Suprapubic skin (tissue), 4 donors: Measurements from ENCODE around the gene LRRC26. TPM values are rescaled to one million over a fixed set of nuclear protein-coding genes. Genes with fewer than 3 reads are reported as not detected.

ENCODE experiments used
- DNase-seq, 2 donors: peaks; one replicate each; pipeline ENCODE4 v3.0.0-alpha.2; 2019; ENCODE audit warnings: low spot score in 2 of 2
- H3K27ac ChIP-seq: fragments of 200-600 bp; sonication (generic); one replicate; pipeline ENCODE4 v1.5.1; 2019
- H3K27me3 ChIP-seq: fragments of 200-600 bp; sonication (generic); one replicate; pipeline ENCODE4 v1.5.1; 2019
- H3K36me3 ChIP-seq: fragments of 200-600 bp; sonication (generic); one replicate; pipeline ENCODE4 v1.5.1; 2019
- H3K4me1 ChIP-seq: fragments of 200-600 bp; sonication (generic); one replicate; pipeline ENCODE4 v1.5.1; 2019
- H3K4me3 ChIP-seq: fragments of 200-600 bp; sonication (generic); one replicate; pipeline ENCODE4 v1.5.1; 2019; ENCODE audit warnings: mild to moderate bottlenecking
- H3K9me3 ChIP-seq: fragments of 200-600 bp; sonication (generic); one replicate; pipeline ENCODE4 v1.5.1; 2019
- CTCF ChIP-seq, 2 donors: fragments of 200-600 bp in 1 of 2; fragments of 450-650 bp in 1 of 2; sonication (generic) in 1 of 2; IDR thresholded peaks; one replicate each; pipeline ENCODE4 v1.5.1; 2016 to 2019; ENCODE audit warnings: antibody characterized with exemption in 2 of 2, mild to moderate bottlenecking in 1 of 2, moderate library complexity in 1 of 2
- EP300 ChIP-seq: sonication (generic); formaldehyde crosslinking; IDR thresholded peaks from one replicate; pipeline ENCODE4 v1.6.1; 2017; ENCODE audit warnings: antibody characterized with exemption
- POLR2A ChIP-seq, 2 donors: fragments of 450-650 bp; IDR thresholded peaks; one replicate each; pipeline ENCODE4 v1.6.1; 2017; ENCODE audit warnings: antibody characterized with exemption in 2 of 2, mild to moderate bottlenecking in 2 of 2, moderate library complexity in 2 of 2
- POLR2AphosphoS5 ChIP-seq, 3 donors: sonication (generic); formaldehyde crosslinking; IDR thresholded peaks; one replicate each; pipeline ENCODE4 v1.6.1; 2017; ENCODE audit warnings: antibody characterized with exemption in 3 of 3
- WGBS: methylation state at CpG from one replicate; pipeline ENCODE4 v1.1.5; 2018; 5-methylcytosine and 5-hydroxymethylcytosine counted together
- total RNA-seq, 4 donors: library from RNA; depleted of rRNA; stranded (reverse); fragments of >200 nt; gene quantifications; one replicate each; pipeline ENCODE4 v1.1.0, GENCODE V29; 2016

LRRC26 gene
- total RNA-seq: 10 to 100 TPM in 1 of 4 donors, 1 to 10 TPM in 3; 5.4 to 37.2 (median 7.9) TPM

GRCh38 chr9:137169896-137170358 is at the start of gene LRRC26:
Gene LRRC26 (minus strand): TSS chr9:137170051. CDS start chr9:137169943, 108 bp downstream.
- no peak for TF ChIP-seq CTCF (IDR thresholded peaks at IDR 0.05)
- TF ChIP-seq POLR2AphosphoS5 (IDR thresholded peaks at IDR 0.05): no peak
- TF ChIP-seq EP300: no peak
- TF ChIP-seq POLR2A (IDR thresholded peaks at IDR 0.05): no peak
- Histone ChIP-seq H3K27me3 (peaks cover 82% of the 10 kb centered on the region), H3K27ac (peak within 1 kb of the TSS; percentile 79), H3K4me1 (peaks cover 56% of the 10 kb centered on the region), H3K36me3 (no peaks in the 10 kb centered on the region), H3K9me3 (no peaks in the 10 kb centered on the region), H3K4me3 (peak within 1 kb of the TSS; percentile 50)
- 4% methylated on average over 12 of the region's 41 CpGs for WGBS
- DNase-seq: no peak

- H3K27me3 ChIP-seq: no peaks in the 10 kb centered on the region
- no peak for DNase-seq
- H3K27ac ChIP-seq: peak overlapping the region; percentile 80
- peak overlapping the region; percentile 40 for H3K4me3 ChIP-seq
- peaks cover 10% of the 10 kb centered on the region for H3K36me3 ChIP-seq
- no peaks in the 10 kb centered on the region for H3K9me3 ChIP-seq
- TF ChIP-seq CTCF (IDR thresholded peaks at IDR 0.05): no peak
- no peak for TF ChIP-seq POLR2A (IDR thresholded peaks at IDR 0.05)
- no peak for TF ChIP-seq EP300
- TF ChIP-seq POLR2AphosphoS5 (IDR thresholded peaks at IDR 0.05): no peak
- WGBS: 93% methylated on average over 4 of the region's 12 CpGs
- peaks cover 43% of the 10 kb centered on the region for H3K4me1 ChIP-seq
Observed at GRCh38 chr9:137218754-137219271, 49.0 kb upstream of the LRRC26 start.

- no peaks in the 10 kb centered on the region for H3K27me3 ChIP-seq
- no peak for DNase-seq
- 81% methylated on average over 17 of the region's 30 CpGs for WGBS
- peaks cover 10% of the 10 kb centered on the region for H3K36me3 ChIP-seq
- H3K27ac ChIP-seq: peak overlapping the region; percentile 80
- TF ChIP-seq POLR2A (IDR thresholded peaks at IDR 0.05) (no peak), POLR2AphosphoS5 (IDR thresholded peaks at IDR 0.05) (no peak), EP300 (no peak), CTCF (IDR thresholded peaks at IDR 0.05) (no peak)
- H3K4me1 ChIP-seq: peaks cover 42% of the 10 kb centered on the region
- H3K9me3 ChIP-seq: no peaks in the 10 kb centered on the region
- H3K4me3 ChIP-seq: peak overlapping the region; percentile 40
Observed at GRCh38 chr9:137218212-137218753, 48.4 kb upstream of the LRRC26 start.

- peaks cover 10% of the 10 kb centered on the region for H3K36me3 ChIP-seq
- H3K4me1 ChIP-seq: peaks cover 36% of the 10 kb centered on the region
- H3K27me3 ChIP-seq: no peaks in the 10 kb centered on the region
- H3K27ac ChIP-seq: peak overlapping the region; percentile 80
- H3K4me3 ChIP-seq: peak overlapping the region; percentile 40
- 0% methylated on average over 7 of the region's 36 CpGs for WGBS
- peak in 1 of 2 donors; percentile 88 for DNase-seq
- no peaks in the 10 kb centered on the region for H3K9me3 ChIP-seq
- TF ChIP-seq EP300 (no peak), CTCF (IDR thresholded peaks at IDR 0.05) (no peak), POLR2AphosphoS5 (IDR thresholded peaks at IDR 0.05) (no peak), POLR2A (IDR thresholded peaks at IDR 0.05) (no peak)
Observed at GRCh38 chr9:137217276-137218211, 47.7 kb upstream of the LRRC26 start.
